Smooth muscle cell (in vitro differentiated cells): ENCODE measurements around the gene CAPZA1. TPM values are rescaled to one million over a fixed set of nuclear protein-coding genes. Genes with fewer than 3 reads are reported as not detected.

Experiments used
- DNase-seq: peaks from one replicate; lab custom pipeline; 2025; ENCODE audit not compliant: unreplicated experiment; lab: John Stamatoyannopoulos, UW
- H2AFZ ChIP-seq: fragments of 200-600 bp; sonication (generic); 2 replicates; pipeline ENCODE4 v1.6.0; 2016; ENCODE audit warnings: antibody characterized with exemption, low read depth, mild to moderate bottlenecking
- H3F3A ChIP-seq: fragments of 200-600 bp; sonication (generic); 2 replicates; pipeline ENCODE4 v1.6.0; 2017; ENCODE audit warnings: antibody characterized with exemption, low read depth
- H3K27ac ChIP-seq: fragments of 200-600 bp; sonication (generic); 2 replicates; pipeline ENCODE4 v1.5.1; 2016; ENCODE audit warnings: low read depth, mild to moderate bottlenecking
- H3K27me3 ChIP-seq: fragments of 200-600 bp; sonication (generic); 2 replicates; pipeline ENCODE4 v1.6.1; 2016; ENCODE audit warnings: low read depth, mild to moderate bottlenecking
- H3K36me3 ChIP-seq: fragments of 200-600 bp; sonication (generic); 2 replicates; pipeline ENCODE4 v1.5.1; 2016; ENCODE audit warnings: low read depth
- H3K4me1 ChIP-seq: fragments of 200-600 bp; sonication (generic); 2 replicates; pipeline ENCODE4 v1.5.1; 2016; ENCODE audit warnings: low read depth
- H3K4me2 ChIP-seq: fragments of 200-600 bp; sonication (generic); 2 replicates; pipeline ENCODE4 v1.6.0; 2016; ENCODE audit warnings: mild to moderate bottlenecking
- H3K4me3 ChIP-seq: fragments of 200-600 bp; sonication (generic); 2 replicates; pipeline ENCODE4 v1.5.1; 2016; ENCODE audit warnings: mild to moderate bottlenecking
- H3K79me2 ChIP-seq: fragments of 200-600 bp; sonication (generic); 2 replicates; pipeline ENCODE4 v1.6.0; 2016; ENCODE audit warnings: low read depth, mild to moderate bottlenecking
- H3K9ac ChIP-seq: fragments of 200-600 bp; sonication (generic); 2 replicates; pipeline ENCODE4 v1.6.0; 2016; ENCODE audit warnings: low read depth
- H3K9me3 ChIP-seq: fragments of 200-600 bp; sonication (generic); replicated peaks from 2 replicates; pipeline ENCODE4 v1.5.1; 2016; ENCODE audit warnings: low read depth
- H4K20me1 ChIP-seq: fragments of 200-600 bp; sonication (generic); 2 replicates; pipeline ENCODE4 v1.6.0; 2016; ENCODE audit warnings: low read depth
- WGBS: methylation state at CpG from one replicate; pipeline ENCODE4 v1.1.7; 2016; ENCODE audit warnings: low lambda C conversion rate; 5-methylcytosine and 5-hydroxymethylcytosine counted together
- polyA plus RNA-seq: library from polyadenylated mRNA; unstranded; fragments of >200 nt; fragmentation: Nextera tagmentation; extraction: Ambion mirVana; gene quantifications from 2 replicates; pipeline ENCODE4 v1.2.1, GENCODE V29; 2016
- total RNA-seq: library from RNA; depleted of rRNA; stranded (reverse); fragments of >200 nt; gene quantifications from 2 replicates; pipeline ENCODE4 v1.2.3, GENCODE V29; 2014
- TF ChIP-seq, protein P1 (sequence below): fragments of 200-600 bp; sonication (generic); IDR thresholded peaks from 2 replicates; pipeline ENCODE4 v1.5.1; 2017; ENCODE audit warnings: borderline replicate concordance, mild to moderate bottlenecking, antibody characterized with exemption; ENCODE audit not compliant: insufficient read depth, poor library complexity, severe bottlenecking

Gene CAPZA1
- total and polyA plus RNA-seq, 2 experiments from 2014 or later = 100 to 264 TPM

DNA sequence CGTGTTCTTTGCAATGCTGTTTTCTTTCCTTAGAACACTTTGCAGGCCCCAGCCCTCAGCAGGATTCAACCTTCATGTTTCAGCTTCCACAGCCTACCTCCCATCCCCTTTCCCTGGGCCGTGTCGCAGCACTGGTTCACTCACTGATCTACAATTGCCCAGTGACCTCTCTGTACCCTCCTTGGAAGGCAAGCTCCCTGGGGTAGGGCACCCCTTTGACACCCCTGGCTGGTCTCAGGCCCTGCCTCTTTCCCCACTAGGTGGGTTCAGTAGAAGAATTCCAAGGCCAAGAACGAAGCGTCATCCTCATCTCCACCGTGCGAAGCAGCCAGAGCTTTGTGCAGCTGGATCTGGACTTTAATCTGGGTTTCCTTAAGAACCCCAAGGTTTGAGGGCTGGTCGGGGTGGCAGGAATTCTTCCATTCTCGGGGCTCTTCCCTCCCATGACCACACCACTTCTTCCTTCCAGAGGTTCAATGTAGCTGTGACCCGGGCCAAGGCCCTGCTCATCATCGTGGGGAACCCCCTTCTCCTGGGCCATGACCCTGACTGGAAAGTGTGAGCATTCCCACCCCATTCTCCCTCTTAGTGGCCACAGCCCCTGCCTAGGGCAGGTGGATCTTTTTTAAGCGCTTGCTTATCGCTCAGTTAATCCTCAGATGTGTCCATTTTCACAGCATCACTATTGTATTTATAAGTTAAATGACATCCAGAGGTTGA, 80.0 kb downstream of the CAPZA1 start:
- 91% methylated on average over 13 of the region's 13 CpGs for WGBS
- Histone ChIP-seq H4K20me1 (peaks cover 10% of the 10 kb centered on the region), H3K4me3 (no peak overlapping the region), H3K4me1 (peaks cover 24% of the 10 kb centered on the region), H3K4me2 (no peak overlapping the region), H3K27me3 (no peaks in the 10 kb centered on the region), H2AFZ (no peak overlapping the region), H3K36me3 (no peaks in the 10 kb centered on the region), H3K9me3 (no peaks in the 10 kb centered on the region), H3K27ac (peak overlapping the region; percentile 97), H3F3A (peaks cover 35% of the 10 kb centered on the region), H3K9ac (peak overlapping the region; percentile 66), H3K79me2 (peaks cover 19% of the 10 kb centered on the region)
- TF ChIP-seq, protein P1, sequence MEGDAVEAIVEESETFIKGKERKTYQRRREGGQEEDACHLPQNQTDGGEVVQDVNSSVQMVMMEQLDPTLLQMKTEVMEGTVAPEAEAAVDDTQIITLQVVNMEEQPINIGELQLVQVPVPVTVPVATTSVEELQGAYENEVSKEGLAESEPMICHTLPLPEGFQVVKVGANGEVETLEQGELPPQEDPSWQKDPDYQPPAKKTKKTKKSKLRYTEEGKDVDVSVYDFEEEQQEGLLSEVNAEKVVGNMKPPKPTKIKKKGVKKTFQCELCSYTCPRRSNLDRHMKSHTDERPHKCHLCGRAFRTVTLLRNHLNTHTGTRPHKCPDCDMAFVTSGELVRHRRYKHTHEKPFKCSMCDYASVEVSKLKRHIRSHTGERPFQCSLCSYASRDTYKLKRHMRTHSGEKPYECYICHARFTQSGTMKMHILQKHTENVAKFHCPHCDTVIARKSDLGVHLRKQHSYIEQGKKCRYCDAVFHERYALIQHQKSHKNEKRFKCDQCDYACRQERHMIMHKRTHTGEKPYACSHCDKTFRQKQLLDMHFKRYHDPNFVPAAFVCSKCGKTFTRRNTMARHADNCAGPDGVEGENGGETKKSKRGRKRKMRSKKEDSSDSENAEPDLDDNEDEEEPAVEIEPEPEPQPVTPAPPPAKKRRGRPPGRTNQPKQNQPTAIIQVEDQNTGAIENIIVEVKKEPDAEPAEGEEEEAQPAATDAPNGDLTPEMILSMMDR = no peak
- DNase-seq = no peak

DNA sequence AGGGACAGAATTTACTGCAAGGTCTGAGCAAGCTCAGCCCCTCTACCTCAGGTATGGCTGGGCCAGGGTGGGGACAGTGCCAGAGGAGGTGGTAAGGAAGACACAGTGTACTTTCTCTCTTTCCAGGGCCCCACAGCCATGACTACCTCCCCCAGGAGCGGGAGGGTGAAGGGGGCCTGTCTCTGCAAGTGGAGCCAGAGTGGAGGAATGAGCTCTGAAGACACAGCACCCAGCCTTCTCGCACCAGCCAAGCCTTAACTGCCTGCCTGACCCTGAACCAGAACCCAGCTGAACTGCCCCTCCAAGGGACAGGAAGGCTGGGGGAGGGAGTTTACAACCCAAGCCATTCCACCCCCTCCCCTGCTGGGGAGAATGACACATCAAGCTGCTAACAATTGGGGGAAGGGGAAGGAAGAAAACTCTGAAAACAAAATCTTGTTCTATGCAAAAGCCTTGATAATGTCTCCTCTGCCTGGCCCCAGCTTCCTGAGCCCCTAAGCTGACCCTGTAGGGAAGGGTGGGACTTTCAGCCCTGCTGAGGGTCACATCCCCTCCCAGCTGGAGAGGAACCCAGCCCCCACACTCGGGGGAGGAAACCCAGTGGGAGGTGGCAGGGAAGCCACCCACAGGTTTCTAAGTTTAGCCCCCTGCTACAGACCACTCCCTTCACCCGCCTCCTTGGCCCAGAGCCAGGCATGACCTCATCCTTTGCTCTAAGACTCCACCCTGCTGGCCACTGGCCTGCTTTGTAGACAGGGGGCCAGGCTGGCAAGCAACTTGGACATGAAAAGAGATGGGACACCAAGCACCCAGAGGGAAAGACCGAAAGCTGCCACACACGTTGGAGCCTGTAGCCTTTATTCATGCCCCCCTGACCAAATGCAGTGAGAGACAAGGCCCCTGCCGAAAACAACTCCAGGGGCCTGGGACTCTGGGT, 80.9 kb downstream of the CAPZA1 start:
- WGBS = 24% methylated on average over 7 of the region's 7 CpGs
- Histone ChIP-seq H2AFZ (no peak overlapping the region), H3K79me2 (peaks cover 21% of the 10 kb centered on the region), H3K36me3 (no peaks in the 10 kb centered on the region), H3K27ac (peak overlapping the region; percentile 97), H3K4me1 (peaks cover 30% of the 10 kb centered on the region), H3K4me3 (no peak overlapping the region), H3K27me3 (no peaks in the 10 kb centered on the region), H3K9me3 (no peaks in the 10 kb centered on the region), H4K20me1 (peaks cover 15% of the 10 kb centered on the region), H3K9ac (peak overlapping the region; percentile 78), H3K4me2 (peak overlapping the region; percentile 60), H3F3A (peaks cover 38% of the 10 kb centered on the region)
- DNase-seq = peak; percentile 86
- TF ChIP-seq, protein P1 = no peak

DNA sequence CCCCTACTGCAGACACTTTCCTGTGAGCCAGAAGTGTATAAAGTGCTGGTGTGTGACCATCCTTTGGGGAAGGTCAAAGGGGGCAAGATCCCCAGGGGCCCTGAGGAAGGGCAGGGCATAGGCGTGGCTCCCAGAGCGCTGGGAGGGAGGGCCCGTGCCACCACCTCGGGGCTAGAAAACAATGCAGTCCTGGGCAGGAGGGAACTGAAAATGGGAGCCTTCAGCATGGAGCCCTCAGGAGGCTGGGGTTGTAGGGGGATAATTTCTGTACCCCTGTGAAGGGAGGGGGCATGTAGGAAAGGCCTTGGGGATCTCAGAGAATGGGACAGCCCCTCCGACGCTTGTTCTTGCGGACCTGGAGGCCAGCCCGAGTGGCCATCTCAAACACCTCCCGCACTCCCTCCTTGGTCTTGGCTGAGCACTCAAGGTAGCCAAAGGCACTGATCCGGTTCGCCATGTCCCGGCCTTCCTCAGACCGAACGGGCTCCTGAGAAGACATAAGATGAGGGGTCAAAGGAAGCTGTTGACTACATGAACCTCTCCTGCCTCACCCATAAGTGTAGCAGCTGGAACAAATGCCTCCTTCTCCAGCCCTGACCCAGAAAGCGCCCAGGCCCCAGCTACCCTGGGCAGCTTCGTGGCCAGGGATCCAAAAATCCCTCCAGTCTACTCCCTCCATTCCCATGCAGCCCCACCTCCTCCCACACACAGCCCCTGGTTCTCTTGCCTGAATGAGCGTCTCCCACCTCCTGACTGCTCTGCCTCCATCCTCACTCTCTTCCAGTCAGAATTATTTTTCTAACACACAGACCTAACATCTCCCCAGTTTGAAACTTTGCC, 81.8 kb downstream of the CAPZA1 start:
- no peaks in the 10 kb centered on the region for H3K36me3 ChIP-seq
- no peak overlapping the region for H3K4me3 ChIP-seq
- peak overlapping the region; percentile 78 for H3K9ac ChIP-seq
- DNase-seq = no peak
- peaks cover 21% of the 10 kb centered on the region for H4K20me1 ChIP-seq
- peaks cover 41% of the 10 kb centered on the region for H3F3A ChIP-seq
- WGBS = 85% methylated on average over 17 of the region's 17 CpGs
- H3K27me3 ChIP-seq = no peaks in the 10 kb centered on the region
- no peaks in the 10 kb centered on the region for H3K9me3 ChIP-seq
- H3K4me1 ChIP-seq = peaks cover 35% of the 10 kb centered on the region
- H3K4me2 ChIP-seq = peak overlapping the region; percentile 60
- peak overlapping the region; percentile 97 for H3K27ac ChIP-seq
- peaks cover 25% of the 10 kb centered on the region for H3K79me2 ChIP-seq
- TF ChIP-seq, protein P1 = no peak
- H2AFZ ChIP-seq = no peak overlapping the region
